Lower leg skin (tissue), 4 donors: ENCODE results near the gene ZBTB21. TPM values are rescaled to one million over a fixed set of nuclear protein-coding genes. Genes with fewer than 3 reads are reported as not detected.

Source experiments
- DNase-seq, 2 donors: peaks; one replicate each; pipeline ENCODE4 v3.0.0-alpha.2; 2019; ENCODE audit warnings: low spot score in 2 of 2
- H3K4me3 ChIP-seq: fragments of 200-600 bp; sonication (generic); 2 replicates; pipeline ENCODE4 v1.5.1; 2017; ENCODE audit warnings: mild to moderate bottlenecking, low read depth; ENCODE audit not compliant: poor library complexity, severe bottlenecking
- POLR2A ChIP-seq, 2 donors: fragments of 450-650 bp; IDR thresholded peaks; one replicate each; pipeline ENCODE4 v1.6.1; 2016 to 2017; ENCODE audit warnings: antibody characterized with exemption in 2 of 2, mild to moderate bottlenecking in 1 of 2, moderate library complexity in 1 of 2
- WGBS, 2 donors: methylation state at CpG; one replicate each; pipeline ENCODE4 v1.1.5; 2018; 5-methylcytosine and 5-hydroxymethylcytosine counted together
- intact Hi-C: fragments of 100-400 bp; cut with DNase I; formaldehyde crosslinking; loops from one replicate; pipeline ENCODE4 v1.15.0; 2023; ENCODE audit warnings: low total_unique reads
- total RNA-seq, 4 donors: library from RNA; depleted of rRNA; stranded (reverse); fragments of >200 nt; gene quantifications; one replicate each; pipeline ENCODE4 v1.1.0, GENCODE V29; 2016
- TF ChIP-seq, protein P1 (sequence below), 3 donors: fragments of 450-650 bp; IDR thresholded peaks; one replicate each; pipeline ENCODE4 v1.5.1; 2016; ENCODE audit warnings: antibody characterized with exemption in 3 of 3, mild to moderate bottlenecking in 3 of 3, moderate library complexity in 2 of 3

The ZBTB21 gene
- total RNA-seq, 4 donors from 2014 or later: 18.1 to 31.9 (median 28.2) TPM

DNA sequence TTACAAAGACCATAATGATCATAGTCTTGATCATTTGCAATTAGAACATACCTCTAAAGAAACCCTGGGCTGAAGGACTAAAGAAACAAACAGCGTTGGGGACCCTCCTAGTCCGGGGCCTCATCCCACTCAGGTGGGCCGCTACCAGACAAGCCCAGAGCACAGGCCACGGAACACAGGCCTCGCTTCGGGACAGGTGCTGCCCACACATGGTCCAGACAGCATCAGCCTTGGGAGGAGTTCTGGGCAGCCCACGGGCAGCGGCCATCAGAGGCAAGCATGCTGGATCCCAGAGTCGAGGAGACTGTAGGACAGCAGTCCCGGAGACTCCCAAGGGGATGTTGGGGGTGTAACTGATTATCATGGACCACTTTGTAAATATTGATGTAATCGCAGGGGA is 61.3 kb downstream of the ZBTB21 start:
- no peak overlapping the region for H3K4me3 ChIP-seq
- no peak for DNase-seq
- TF ChIP-seq, protein P1, sequence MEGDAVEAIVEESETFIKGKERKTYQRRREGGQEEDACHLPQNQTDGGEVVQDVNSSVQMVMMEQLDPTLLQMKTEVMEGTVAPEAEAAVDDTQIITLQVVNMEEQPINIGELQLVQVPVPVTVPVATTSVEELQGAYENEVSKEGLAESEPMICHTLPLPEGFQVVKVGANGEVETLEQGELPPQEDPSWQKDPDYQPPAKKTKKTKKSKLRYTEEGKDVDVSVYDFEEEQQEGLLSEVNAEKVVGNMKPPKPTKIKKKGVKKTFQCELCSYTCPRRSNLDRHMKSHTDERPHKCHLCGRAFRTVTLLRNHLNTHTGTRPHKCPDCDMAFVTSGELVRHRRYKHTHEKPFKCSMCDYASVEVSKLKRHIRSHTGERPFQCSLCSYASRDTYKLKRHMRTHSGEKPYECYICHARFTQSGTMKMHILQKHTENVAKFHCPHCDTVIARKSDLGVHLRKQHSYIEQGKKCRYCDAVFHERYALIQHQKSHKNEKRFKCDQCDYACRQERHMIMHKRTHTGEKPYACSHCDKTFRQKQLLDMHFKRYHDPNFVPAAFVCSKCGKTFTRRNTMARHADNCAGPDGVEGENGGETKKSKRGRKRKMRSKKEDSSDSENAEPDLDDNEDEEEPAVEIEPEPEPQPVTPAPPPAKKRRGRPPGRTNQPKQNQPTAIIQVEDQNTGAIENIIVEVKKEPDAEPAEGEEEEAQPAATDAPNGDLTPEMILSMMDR (IDR thresholded peaks at IDR 0.05): no peak
- TF ChIP-seq POLR2A (IDR thresholded peaks at IDR 0.05): no peak
- intact Hi-C loops: loop anchor here (10.0 kb wide), 1 partner anchor 166 kb away; no protein-coding TSS in a partner anchor
- 91 to 96% methylated on average over 11 of the region's 11 CpGs for WGBS, 2 donors

DNA sequence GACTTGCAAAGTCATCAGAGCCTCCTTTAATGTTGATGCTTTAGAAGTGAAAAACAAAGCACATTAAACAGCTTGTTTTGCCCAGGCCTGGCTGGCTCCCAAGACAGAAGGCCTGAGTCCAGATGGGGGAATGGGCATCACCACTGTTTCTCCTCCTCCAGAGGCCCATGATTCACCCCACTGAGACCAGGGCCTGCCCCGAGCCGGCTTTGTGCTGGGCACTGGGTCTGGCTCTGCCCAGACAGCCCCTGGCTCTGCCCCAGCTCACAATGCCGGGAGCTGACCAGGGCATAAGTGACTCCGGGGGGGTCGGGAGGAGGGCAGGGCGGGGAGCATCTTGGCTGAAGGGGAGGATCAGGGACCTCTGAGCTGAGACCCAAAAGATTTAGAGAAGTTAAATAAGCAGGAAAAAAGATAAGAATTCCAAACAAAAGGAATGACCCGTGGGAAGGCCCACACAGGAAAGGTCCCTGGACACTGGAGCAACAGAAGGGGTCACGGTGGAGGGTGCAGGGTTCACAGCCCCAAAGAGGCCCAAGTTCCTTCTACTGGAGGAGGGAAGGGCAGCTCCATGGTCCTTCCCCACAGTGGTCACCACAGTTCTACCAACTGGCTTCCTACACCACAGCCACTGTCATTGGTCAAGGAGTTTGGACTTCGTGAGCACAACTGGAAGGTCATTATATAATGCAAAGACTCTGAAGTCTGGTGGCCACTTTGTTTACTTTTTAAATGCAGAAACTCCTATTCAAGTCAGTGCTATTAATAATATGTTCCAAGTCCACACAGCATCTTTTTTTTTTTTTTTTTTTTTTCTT is 61.9 kb downstream of the ZBTB21 start:
- H3K4me3 ChIP-seq: no peak overlapping the region
- TF ChIP-seq POLR2A (IDR thresholded peaks at IDR 0.05): no peak
- TF ChIP-seq, protein P1 (IDR thresholded peaks at IDR 0.05): no peak
- no peak for DNase-seq
- WGBS, 2 donors: 51 to 62% methylated on average over 9 of the region's 9 CpGs
- intact Hi-C loops: loop anchor here (10.0 kb wide), 1 partner anchor 167 kb away; no protein-coding TSS in a partner anchor

DNA sequence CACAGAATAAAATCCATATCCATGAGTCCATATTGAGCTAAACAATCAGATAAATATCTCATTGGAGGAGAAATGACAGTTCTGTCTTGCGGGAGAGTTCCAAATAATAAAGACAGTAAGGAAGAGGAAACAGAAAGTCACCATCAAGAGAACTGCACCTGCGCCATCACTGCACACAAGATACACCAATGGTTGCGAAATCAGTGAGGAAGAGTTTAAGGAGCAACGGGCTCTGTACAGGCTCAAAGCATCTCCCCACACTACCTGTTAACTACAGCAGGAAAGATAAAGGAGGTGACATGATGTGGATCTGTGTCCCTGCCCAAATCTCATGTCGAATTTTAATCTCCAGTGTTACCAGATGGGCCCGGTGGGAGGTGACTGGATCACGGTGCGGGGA is 64.2 kb downstream of the ZBTB21 start:
- 93 to 96% methylated on average over 8 of the region's 8 CpGs for WGBS, 2 donors
- H3K4me3 ChIP-seq: no peak overlapping the region
- TF ChIP-seq, protein P1 (IDR thresholded peaks at IDR 0.05): no peak
- TF ChIP-seq POLR2A (IDR thresholded peaks at IDR 0.05): no peak
- no peak for DNase-seq
- intact Hi-C loops: loop anchor here (10.0 kb wide), 1 partner anchor 169 kb away; no protein-coding TSS in a partner anchor

DNA sequence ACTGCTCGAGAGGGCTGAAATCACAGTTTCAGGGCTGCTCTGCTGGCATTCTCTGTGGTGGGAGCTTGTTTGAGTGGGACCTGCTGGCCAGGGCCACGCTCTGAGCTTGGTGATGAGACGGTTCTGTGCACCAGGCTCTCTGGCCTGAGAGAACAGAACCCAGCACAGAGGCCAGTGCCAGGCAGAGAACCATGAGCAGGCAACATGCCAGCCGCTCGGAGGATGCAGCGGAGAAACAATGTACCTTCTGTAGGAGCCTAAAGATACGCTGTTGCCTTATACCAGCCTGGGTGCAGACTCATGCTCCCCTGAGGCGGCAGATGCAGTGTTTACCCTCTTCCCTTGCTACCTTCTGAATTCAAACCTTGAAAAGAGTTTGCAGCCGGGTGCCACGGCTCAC is 66.3 kb downstream of the ZBTB21 start:
- no peak overlapping the region for H3K4me3 ChIP-seq
- intact Hi-C loops: loop anchor here (10.0 kb wide), 1 partner anchor 171 kb away; no protein-coding TSS in a partner anchor
- no peak for TF ChIP-seq POLR2A (IDR thresholded peaks at IDR 0.05)
- TF ChIP-seq, protein P1 (IDR thresholded peaks at IDR 0.05): no peak
- no peak for DNase-seq
- 91 to 94% methylated on average over 10 of the region's 10 CpGs for WGBS, 2 donors

DNA sequence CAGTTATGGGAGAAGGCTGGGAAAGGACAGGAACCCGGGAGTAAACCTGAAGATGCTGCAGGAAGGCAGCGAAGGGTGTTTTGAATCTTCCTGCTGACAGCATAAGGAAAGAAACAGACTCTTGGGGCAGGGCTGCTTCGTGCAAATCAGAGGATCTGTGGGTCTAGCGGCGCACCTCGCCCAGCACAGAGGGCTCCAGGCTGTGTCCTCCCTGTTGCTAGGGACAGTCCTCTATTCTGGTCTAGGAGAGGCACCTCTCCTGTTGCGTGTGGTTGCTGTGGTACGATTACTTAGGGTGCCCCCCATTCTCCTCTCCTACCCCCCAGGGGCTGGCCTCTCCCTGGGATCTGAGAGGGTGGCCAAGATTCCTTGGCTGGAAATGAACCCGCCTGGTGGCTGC is 67.7 kb downstream of the ZBTB21 start:
- intact Hi-C loops: loop anchor here (10.0 kb wide), 1 partner anchor 172 kb away; no protein-coding TSS in a partner anchor
- no peak for DNase-seq
- TF ChIP-seq POLR2A (IDR thresholded peaks at IDR 0.05): no peak
- TF ChIP-seq, protein P1 (IDR thresholded peaks at IDR 0.05): no peak
- no peak overlapping the region for H3K4me3 ChIP-seq
- 82 to 90% methylated on average over 9 of the region's 9 CpGs for WGBS, 2 donors
